GM21619 (cell line): ENCODE results near the gene MAP3K10.
A peak's percentile ranks its signal among the peaks of the same experiment; 100 is the strongest.
"Not testable (repeated sequence)": the region's sequence is repeated elsewhere in the genome, so short reads cannot be mapped to it uniquely, and the experiment has no call there.

ENCODE experiments used
- ATAC-seq: cut with Tn5 transposase; IDR thresholded peaks from one replicate; pipeline ENCODE4 v1.9.1; 2021; ENCODE audit not compliant: unreplicated experiment

The MAP3K10 gene

DNA sequence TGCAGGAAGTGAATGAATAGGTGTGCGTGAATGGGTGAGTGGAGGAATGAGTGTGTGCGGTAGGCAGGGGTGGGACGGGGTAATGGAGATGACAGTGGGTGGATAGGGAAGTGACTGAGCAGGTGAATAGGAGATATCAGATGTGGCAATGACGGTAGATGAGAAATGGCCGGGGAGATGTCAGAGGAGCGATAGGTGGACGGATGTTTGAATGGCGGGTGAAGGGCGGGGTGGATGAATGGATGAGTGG, 25.5 kb downstream of the MAP3K10 start:
- ATAC-seq: no peak

DNA sequence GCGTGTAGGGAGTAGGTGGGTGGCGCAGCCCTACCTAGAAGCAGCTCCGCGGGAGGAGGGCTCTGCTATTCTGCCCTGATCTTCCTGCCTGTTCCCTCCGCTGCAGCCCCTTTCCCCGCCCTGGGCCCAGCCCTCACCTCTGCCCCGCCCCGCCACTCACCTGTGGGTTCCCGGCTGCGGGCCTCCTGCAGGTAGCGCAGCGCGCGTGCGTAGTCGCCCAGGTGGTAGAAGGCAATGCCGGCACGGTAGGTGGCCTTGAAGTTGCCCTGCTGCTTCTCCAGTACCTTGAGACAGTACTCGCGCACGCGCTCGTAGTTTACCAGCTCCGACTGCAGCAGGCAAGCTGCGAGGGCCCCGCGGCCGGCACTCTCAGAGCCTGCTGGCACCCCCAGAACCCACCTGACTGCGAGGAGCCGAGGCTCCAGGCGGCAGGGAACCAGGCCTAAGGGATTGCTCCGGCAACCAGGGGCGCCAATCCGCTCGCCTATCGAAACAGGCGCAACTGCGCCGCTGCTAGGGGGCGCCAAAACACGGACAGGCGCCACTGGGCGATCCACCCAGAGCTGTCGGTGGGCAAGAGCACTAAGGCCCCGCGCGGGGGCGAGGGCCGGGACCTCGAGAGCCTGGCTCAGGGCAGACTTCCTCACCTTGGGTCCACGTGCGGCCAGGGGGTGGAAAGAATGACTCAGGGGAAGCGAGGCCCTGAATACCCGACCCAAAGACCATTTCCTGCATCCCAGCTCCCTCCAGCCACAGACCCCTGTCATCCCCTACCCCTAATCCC, 26.0 kb downstream of the MAP3K10 start:
- ATAC-seq: no peak

- ATAC-seq: no peak
These were observed 27.0 kb downstream of the MAP3K10 start, which contains the start of gene TTC9B for GRCh38 chr19:40217934-40218890. Gene TTC9B (minus strand): TSS chr19:40218384. CDS start chr19:40218381, 3 bp downstream.

DNA sequence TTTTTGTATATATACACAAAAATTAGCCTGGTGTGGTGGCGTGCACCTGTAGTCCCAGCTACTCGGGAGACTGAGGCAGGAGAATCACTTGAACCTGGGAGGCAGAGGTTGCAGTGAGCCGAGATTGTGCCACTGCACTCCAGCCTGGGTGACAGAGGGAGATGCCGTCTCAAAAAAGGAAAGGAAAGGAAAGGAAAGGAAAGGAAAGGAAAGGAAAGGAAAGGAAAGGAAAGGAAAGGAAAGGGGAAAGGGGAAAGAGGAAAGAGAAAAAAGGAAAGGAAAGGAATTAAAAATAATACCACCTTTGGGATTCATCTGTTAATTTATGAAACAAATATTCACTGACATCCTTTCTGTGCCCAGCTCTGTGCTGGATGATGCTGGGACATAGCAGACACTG, 27.8 kb downstream of the MAP3K10 start:
- ATAC-seq: not testable (repeated sequence)

GRCh38 chr19:40219721-40220276, 28.6 kb downstream of the MAP3K10 start:
- ATAC-seq: no peak

GRCh38 chr19:40220674-40221073, 29.4 kb downstream of the MAP3K10 start:
- no peak for ATAC-seq

- ATAC-seq: peak; percentile 44
These were observed 30.8 kb downstream of the MAP3K10 start for GRCh38 chr19:40221858-40222619.

- no peak for ATAC-seq
These were observed 32.1 kb downstream of the MAP3K10 start for GRCh38 chr19:40223135-40223822.

DNA sequence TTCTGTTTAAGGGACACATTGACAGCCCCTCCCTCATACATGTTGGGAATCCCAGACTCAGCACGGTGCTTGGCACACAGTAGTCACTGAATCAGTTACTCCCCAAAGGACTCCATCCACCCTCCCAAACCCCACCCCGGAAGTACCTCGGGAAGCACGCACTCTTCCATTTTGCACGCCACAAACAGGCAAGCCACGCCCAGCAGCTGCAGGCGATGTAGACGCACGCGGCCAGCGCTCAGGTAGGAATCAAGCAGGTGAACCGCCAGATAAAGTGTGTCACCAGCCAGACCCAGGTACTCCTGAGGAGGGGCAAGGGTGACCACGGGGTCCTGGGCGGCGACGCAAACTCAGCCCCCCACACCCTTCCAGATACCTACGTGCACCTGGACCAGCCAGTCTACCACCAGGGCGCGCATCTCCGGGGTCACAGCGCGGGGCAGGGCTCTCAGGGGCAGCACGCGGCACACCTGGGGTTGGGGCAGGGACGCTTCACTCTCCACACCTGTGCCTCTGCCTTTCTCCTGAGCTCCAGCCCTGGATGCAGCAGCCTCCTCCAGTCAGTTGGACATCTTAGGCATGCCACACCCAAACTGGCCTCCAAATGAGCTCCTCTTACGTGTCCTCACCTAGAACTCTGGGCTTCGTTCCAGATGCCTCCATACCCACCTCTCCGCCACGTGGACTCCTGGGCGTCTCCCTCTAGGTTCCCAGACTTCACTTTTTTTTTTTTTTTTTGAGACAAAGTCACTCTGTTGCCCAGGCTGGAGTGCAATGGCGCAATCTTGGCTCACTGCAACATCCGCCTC, 33.3 kb downstream of the MAP3K10 start:
- ATAC-seq: no peak

GRCh38 chr19:40225440-40226305, 34.4 kb downstream of the MAP3K10 start:
- ATAC-seq: no peak

DNA sequence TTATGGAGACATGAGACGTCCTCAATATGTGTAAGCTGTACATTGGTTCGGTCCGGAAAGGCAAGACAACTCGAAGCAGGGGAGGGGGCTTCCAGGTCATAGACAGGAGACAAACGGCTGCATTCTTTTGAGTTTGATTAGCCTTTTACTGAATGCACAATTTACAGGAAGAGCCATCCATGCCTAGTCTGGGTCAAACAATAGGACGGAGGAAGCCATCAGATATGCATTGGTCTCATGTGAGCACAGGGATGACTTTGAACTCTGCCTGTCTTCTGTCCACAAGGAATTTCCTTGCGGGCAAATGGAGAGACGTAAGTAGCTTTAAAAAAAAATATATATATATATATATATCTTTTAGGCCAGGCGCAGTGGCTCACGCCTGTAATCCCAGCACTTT, 37.1 kb downstream of the MAP3K10 start:
- no peak for ATAC-seq

GRCh38 chr19:40228863-40229262, 37.6 kb downstream of the MAP3K10 start:
- ATAC-seq: no peak

DNA sequence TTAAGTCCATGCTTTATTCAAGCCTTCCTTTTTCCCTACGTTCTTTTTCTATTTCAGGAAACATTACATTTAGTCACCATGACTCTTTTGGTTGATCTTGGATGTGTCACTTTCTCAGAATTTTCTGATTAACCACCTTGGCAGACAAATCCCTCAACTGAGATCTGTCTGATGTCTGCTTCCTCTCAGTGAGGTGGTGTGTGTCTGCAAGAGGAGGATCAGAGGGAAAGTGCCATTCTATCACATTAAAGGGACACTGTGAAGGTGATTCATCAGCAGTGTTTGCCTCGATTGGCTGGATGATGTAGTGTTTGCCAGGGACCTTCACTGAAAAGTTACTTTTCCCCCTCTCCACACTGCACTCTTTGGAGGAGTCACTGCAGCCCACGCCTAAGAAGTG, 38.3 kb downstream of the MAP3K10 start:
- no peak for ATAC-seq

DNA sequence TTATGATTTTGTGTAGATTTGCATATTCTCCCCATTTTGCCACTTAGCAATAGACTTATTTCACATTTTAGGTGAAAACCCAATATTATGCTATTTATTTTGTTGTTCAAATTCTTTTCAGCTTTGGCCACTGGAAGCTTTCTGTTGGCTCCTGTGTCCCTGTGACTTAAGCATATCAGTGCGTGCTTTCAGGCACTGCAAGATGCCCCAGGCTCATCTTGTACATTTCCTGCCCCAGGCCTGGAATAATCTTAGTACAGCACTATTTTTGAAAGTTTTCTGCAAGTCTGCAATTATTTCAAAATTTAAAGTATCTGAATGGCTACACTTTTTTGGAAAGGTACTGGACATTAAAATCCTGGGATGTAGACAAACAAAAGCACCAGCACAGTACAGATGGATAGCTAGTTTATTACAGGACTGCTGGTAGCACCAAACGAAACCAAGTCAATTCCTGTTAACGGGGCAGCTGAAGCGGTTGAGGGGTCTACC, 38.7 kb downstream of the MAP3K10 start:
- ATAC-seq: no peak

- ATAC-seq: no peak
These were observed 39.8 kb downstream of the MAP3K10 start for GRCh38 chr19:40231057-40231456.

- no peak for ATAC-seq
These were observed 40.6 kb downstream of the MAP3K10 start for GRCh38 chr19:40231544-40232424.

DNA sequence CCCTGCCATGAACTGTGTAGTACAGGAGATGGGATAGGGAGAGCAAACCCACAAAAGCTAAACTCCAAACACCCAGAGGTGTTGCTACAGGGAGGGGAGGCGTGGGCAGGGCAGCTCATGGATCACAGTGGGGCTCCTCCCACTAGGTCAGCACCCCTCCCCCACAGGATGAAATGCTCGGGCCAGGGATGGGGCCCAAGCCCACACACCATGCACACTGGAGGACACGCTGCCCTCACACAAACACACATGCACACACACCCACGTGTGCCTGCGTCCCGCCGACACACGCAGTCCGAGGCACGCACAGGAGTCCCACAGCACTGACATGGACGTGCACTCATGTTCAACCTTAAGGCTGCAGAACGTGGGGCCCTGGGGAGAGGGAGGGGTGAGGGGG, 41.3 kb downstream of the MAP3K10 start:
- no peak for ATAC-seq
